Vagina (tissue), 2 donors: Measurements from ENCODE around the gene ARMCX2. TPM values are rescaled to one million over a fixed set of nuclear protein-coding genes. Genes with fewer than 3 reads are reported as not detected.

Source experiments
- DNase-seq, 2 donors: peaks; one replicate each; pipeline ENCODE4 v3.0.0-alpha.2; 2017; ENCODE audit errors: extremely low spot score in 2 of 2
- H3K27ac ChIP-seq: fragments of 200-600 bp; sonication (generic); one replicate; pipeline ENCODE4 v1.5.1; 2019
- H3K27me3 ChIP-seq: fragments of 200-600 bp; sonication (generic); one replicate; pipeline ENCODE4 v1.5.1; 2019
- H3K36me3 ChIP-seq, 2 donors: fragments of 200-600 bp; sonication (generic); one replicate each; pipeline ENCODE4 v1.5.1; 2017 to 2019
- H3K4me1 ChIP-seq: fragments of 200-600 bp; sonication (generic); one replicate; pipeline ENCODE4 v1.5.1; 2019
- H3K4me3 ChIP-seq, 2 donors: fragments of 200-600 bp; sonication (generic); 1 replicate in 1 of 2; 2 replicates in 1 of 2; pipeline ENCODE4 v1.5.1; 2016 to 2019
- H3K9me3 ChIP-seq: fragments of 200-600 bp; sonication (generic); one replicate; pipeline ENCODE4 v1.5.1; 2019
- POLR2A ChIP-seq, 2 donors: fragments of 450-650 bp; IDR thresholded peaks; one replicate each; pipeline ENCODE4 v1.6.1; 2017; ENCODE audit warnings: antibody characterized with exemption in 2 of 2, mild to moderate bottlenecking in 2 of 2, moderate library complexity in 2 of 2
- POLR2AphosphoS5 ChIP-seq, 2 donors: sonication (generic); formaldehyde crosslinking; IDR thresholded peaks; one replicate each; pipeline ENCODE4 v1.9.0; 2017; ENCODE audit warnings: antibody characterized with exemption in 2 of 2, mild to moderate bottlenecking in 2 of 2, low read depth in 1 of 2; ENCODE audit not compliant: insufficient read depth in 1 of 2
- intact Hi-C: fragments of 100-400 bp; cut with DNase I; formaldehyde crosslinking; loops from one replicate; pipeline ENCODE4 v1.15.1; 2023
- small RNA-seq: library from RNA; depleted of rRNA; stranded (forward); fragments of <200 nt; gene quantifications from one replicate; pipeline ENCODE3, GENCODE V24; 2016
- total RNA-seq: library from RNA; depleted of rRNA; stranded (reverse); fragments of >200 nt; gene quantifications from one replicate; pipeline ENCODE4 v1.2.3, GENCODE V29; 2016
- TF ChIP-seq, protein P1 (sequence below), 3 experiments: fragments of 450-650 bp in 2 of 3; fragments of 200-600 bp in 1 of 3; sonication (generic) in 1 of 3; IDR thresholded peaks; one replicate each; pipeline ENCODE4 v1.5.1; 2017 to 2019; ENCODE audit warnings: antibody characterized with exemption in 3 of 3, mild to moderate bottlenecking in 2 of 3, moderate library complexity in 2 of 3

ARMCX2 gene
- total RNA-seq, 1 donor from 2014 or later: 30.2 TPM

DNA sequence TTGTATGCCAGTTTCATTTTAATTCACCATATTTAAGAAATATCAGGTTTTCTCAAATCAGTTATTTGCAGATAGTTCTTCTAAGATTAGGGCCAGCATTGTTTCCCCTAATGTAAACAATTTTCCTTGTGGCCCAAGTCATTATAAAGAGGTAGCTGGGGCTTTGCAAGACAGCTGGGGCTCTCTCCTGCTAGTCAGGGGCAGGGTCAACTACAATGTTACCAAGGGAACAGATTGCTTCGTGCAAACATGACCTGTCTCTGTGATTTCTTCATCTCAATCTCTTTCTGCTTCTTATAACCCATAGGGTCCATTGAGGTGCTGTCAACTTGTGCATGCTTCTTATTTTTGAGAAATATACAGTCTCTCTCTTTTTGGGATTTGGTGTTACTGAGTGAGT, 53.9 kb downstream of the ARMCX2 start:
- no peak overlapping the region for H3K27ac ChIP-seq
- DNase-seq: no peak
- H3K36me3 ChIP-seq: no peaks in the 10 kb centered on the region
- intact Hi-C loops: no loop called here
- H3K27me3 ChIP-seq: no peaks in the 10 kb centered on the region
- H3K9me3 ChIP-seq: no peaks in the 10 kb centered on the region
- TF ChIP-seq, protein P1, sequence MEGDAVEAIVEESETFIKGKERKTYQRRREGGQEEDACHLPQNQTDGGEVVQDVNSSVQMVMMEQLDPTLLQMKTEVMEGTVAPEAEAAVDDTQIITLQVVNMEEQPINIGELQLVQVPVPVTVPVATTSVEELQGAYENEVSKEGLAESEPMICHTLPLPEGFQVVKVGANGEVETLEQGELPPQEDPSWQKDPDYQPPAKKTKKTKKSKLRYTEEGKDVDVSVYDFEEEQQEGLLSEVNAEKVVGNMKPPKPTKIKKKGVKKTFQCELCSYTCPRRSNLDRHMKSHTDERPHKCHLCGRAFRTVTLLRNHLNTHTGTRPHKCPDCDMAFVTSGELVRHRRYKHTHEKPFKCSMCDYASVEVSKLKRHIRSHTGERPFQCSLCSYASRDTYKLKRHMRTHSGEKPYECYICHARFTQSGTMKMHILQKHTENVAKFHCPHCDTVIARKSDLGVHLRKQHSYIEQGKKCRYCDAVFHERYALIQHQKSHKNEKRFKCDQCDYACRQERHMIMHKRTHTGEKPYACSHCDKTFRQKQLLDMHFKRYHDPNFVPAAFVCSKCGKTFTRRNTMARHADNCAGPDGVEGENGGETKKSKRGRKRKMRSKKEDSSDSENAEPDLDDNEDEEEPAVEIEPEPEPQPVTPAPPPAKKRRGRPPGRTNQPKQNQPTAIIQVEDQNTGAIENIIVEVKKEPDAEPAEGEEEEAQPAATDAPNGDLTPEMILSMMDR (IDR thresholded peaks at IDR 0.05): no peak
- TF ChIP-seq POLR2A (IDR thresholded peaks at IDR 0.05): no peak
- no peak for TF ChIP-seq POLR2AphosphoS5 (IDR thresholded peaks at IDR 0.05; ENCODE audit: insufficient read depth in 1 of 2, low read depth in 1 of 2)
- H3K4me1 ChIP-seq: no peaks in the 10 kb centered on the region
- H3K4me3 ChIP-seq: no peak overlapping the region

Small RNA genes lying within 50 kb of the gene (small RNA-seq; reads per million reads assigned to genes)
- gene RNU6-30P: not detected
- not detected for gene RNU6-587P

Other genes starting within 250 kb of the ARMCX2 start
- 16.5 TPM for gene ARMCX4, start 174.4 kb downstream of the ARMCX2 start, total RNA-seq
- gene ARMCX1, start 109.3 kb downstream of the ARMCX2 start, total RNA-seq: 28.5 TPM
- 12.3 TPM for gene ARMCX6, start 41.9 kb downstream of the ARMCX2 start, total RNA-seq
- gene ARMCX3, start 36.7 kb downstream of the ARMCX2 start, total RNA-seq: 25.0 TPM